Tibial artery (tissue), 4 donors: ENCODE measurements around the gene WDR7.
A peak's percentile ranks its signal among the peaks of the same experiment; 100 is the strongest.

Experiments
- DNase-seq, 2 donors: peaks; one replicate each; pipeline ENCODE4 v3.0.0-alpha.2; 2019
- H3K27ac ChIP-seq, 2 donors: fragments of 200-600 bp; sonication (generic) in 1 of 2; 1 replicate in 1 of 2; 2 replicates in 1 of 2; pipeline ENCODE4 v1.5.1; 2018 to 2019; ENCODE audit warnings: mild to moderate bottlenecking in 1 of 2
- H3K27me3 ChIP-seq, 2 donors: fragments of 200-600 bp; sonication (generic) in 1 of 2; one replicate each; pipeline versions ENCODE4 v1.5.1 to v1.6.0; 2016 to 2019
- H3K36me3 ChIP-seq, 3 donors: fragments of 200-600 bp; sonication (generic) in 2 of 3; one replicate each; pipeline ENCODE4 v1.5.1; 2016 to 2019; ENCODE audit warnings: mild to moderate bottlenecking in 2 of 3
- H3K4me1 ChIP-seq, 4 donors: fragments of 200-600 bp; sonication (generic) in 2 of 4; 1 replicate in 3 of 4; 2 replicates in 1 of 4; pipeline ENCODE4 v1.5.1; 2016 to 2019
- H3K4me3 ChIP-seq, 2 donors: fragments of 200-600 bp; sonication (generic) in 1 of 2; 1 replicate in 1 of 2; 2 replicates in 1 of 2; pipeline ENCODE4 v1.5.1; 2018 to 2019; ENCODE audit warnings: mild to moderate bottlenecking in 2 of 2
- H3K9me3 ChIP-seq, 3 donors: fragments of 200-600 bp; sonication (generic) in 1 of 3; one replicate each; pipeline ENCODE4 v1.5.1; 2016 to 2019
- CTCF ChIP-seq, 2 experiments: fragments of 200-600 bp in 1 of 2; fragments of 450-650 bp in 1 of 2; IDR thresholded peaks; one replicate each; pipeline ENCODE4 v1.5.1; 2017 to 2019; ENCODE audit warnings: antibody characterized with exemption in 2 of 2, mild to moderate bottlenecking in 1 of 2, moderate library complexity in 1 of 2
- intact Hi-C: fragments of 100-400 bp; cut with DNase I; formaldehyde crosslinking; loops from one replicate; pipeline ENCODE4 v1.15.0; 2023; ENCODE audit warnings: low total_unique reads

The WDR7 gene

GRCh38 chr18:56639571-56639970 lies 11.6 kb upstream of the WDR7 start:
- H3K27ac ChIP-seq = peak overlapping the region; percentile 94

GRCh38 chr18:56641714-56642337 lies 9.3 kb upstream of the WDR7 start:
- DNase-seq = no peak
- H3K27ac ChIP-seq = no peak overlapping the region
- no peak for TF ChIP-seq CTCF (IDR thresholded peaks at IDR 0.05)
- peaks cover 0 to 4% (median 1%) of the 10 kb centered on the region in 4 donors for H3K4me1 ChIP-seq
- H3K27me3 ChIP-seq = no peaks in the 10 kb centered on the region
- H3K9me3 ChIP-seq = no peaks in the 10 kb centered on the region
- intact Hi-C loops = no loop called here
- H3K36me3 ChIP-seq = no peaks in the 10 kb centered on the region
- no peak overlapping the region for H3K4me3 ChIP-seq

More at GRCh38 chr18:56639571-56639970, 11.6 kb upstream of the WDR7 start:
- no peaks in the 10 kb centered on the region for H3K9me3 ChIP-seq
- no peaks in the 10 kb centered on the region for H3K27me3 ChIP-seq
- no peak overlapping the region for H3K4me3 ChIP-seq
- peaks cover 0 to 26% (median 10%) of the 10 kb centered on the region in 4 donors for H3K4me1 ChIP-seq
- intact Hi-C loops = no loop called here
- TF ChIP-seq CTCF (IDR thresholded peaks at IDR 0.05) = no peak
- no peaks in the 10 kb centered on the region for H3K36me3 ChIP-seq
- no peak for DNase-seq

DNA sequence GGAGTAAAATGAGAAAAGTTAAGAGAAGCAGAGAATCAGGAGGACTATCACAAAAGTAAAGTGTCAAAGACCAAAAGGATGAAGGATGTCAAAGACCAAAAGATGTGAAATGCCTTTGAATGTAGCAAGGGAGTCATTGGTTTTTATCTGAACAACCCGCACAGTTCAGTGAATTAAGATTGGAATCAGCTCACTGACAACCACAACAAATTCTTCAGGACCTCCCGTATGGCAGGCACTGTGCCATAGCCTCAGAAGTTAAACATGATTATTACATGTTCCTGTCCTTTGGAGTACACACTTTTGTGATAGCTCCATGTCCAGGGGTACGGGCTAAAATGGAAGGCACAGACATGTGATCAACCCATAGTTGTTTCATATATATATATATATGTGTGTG lies 7.8 kb upstream of the WDR7 start:
- DNase-seq = no peak
- Histone ChIP-seq H3K27me3 (no peaks in the 10 kb centered on the region), H3K9me3 (no peaks in the 10 kb centered on the region), H3K4me1 (no peaks in the 10 kb centered on the region), H3K36me3 (no peaks in the 10 kb centered on the region), H3K27ac (no peak overlapping the region), H3K4me3 (no peak overlapping the region)
- no peak for TF ChIP-seq CTCF (IDR thresholded peaks at IDR 0.05)
- intact Hi-C loops = no loop called here

GRCh38 chr18:56645415-56646016 lies 5.6 kb upstream of the WDR7 start:
- intact Hi-C loops = no loop called here
- DNase-seq = no peak
- Histone ChIP-seq H3K9me3 (no peaks in the 10 kb centered on the region), H3K4me3 (no peak overlapping the region), H3K27ac (no peak overlapping the region), H3K27me3 (no peaks in the 10 kb centered on the region), H3K36me3 (no peaks in the 10 kb centered on the region), H3K4me1 (peaks cover 0 to under 1% (median 0%) of the 10 kb centered on the region in 4 donors)
- no peak for TF ChIP-seq CTCF (IDR thresholded peaks at IDR 0.05)

- DNase-seq = no peak
- intact Hi-C loops = no loop called here
Observed at GRCh38 chr18:56647071-56647470, 4.1 kb upstream of the WDR7 start.

More at GRCh38 chr18:56647071-56647470, 4.1 kb upstream of the WDR7 start:
- no peaks in the 10 kb centered on the region for H3K27me3 ChIP-seq
- no peak overlapping the region for H3K27ac ChIP-seq
- TF ChIP-seq CTCF (IDR thresholded peaks at IDR 0.05) = no peak
- H3K4me1 ChIP-seq = peaks cover 0 to 8% (median 2%) of the 10 kb centered on the region in 4 donors
- no peaks in the 10 kb centered on the region for H3K36me3 ChIP-seq
- H3K9me3 ChIP-seq = no peaks in the 10 kb centered on the region
- H3K4me3 ChIP-seq = no peak overlapping the region
